GM19193 (cell line): ENCODE results near the gene OPHN1.

Experiments
- POLR2A ChIP-seq: IDR thresholded peaks from 4 replicates; pipeline ENCODE4 v1.6.1; 2011; ENCODE audit not compliant: insufficient read depth, insufficient read length; ENCODE audit errors: extremely low read depth

The OPHN1 gene

DNA sequence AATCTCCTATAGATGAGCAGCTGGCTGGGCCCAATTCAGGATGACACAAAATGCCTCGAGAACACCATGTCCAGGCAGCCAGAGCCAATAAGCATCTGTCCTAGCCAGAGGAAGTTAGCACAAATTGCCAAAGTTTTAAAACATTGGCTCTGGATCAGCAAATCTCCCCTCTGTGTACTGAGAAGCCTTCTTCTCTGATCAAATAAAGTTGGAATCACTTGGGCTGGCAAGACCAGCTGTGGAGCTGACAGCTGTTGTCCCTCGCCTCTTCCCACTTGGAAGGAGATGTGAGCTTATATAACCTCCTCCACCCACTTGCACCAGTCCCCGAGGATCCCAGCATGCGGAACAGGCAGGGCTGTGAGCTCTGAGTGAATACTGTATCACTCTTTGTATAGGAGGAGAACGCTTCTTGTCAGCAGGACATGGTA is 183.9 kb downstream of the OPHN1 start:
- TF ChIP-seq POLR2A: no peak

DNA sequence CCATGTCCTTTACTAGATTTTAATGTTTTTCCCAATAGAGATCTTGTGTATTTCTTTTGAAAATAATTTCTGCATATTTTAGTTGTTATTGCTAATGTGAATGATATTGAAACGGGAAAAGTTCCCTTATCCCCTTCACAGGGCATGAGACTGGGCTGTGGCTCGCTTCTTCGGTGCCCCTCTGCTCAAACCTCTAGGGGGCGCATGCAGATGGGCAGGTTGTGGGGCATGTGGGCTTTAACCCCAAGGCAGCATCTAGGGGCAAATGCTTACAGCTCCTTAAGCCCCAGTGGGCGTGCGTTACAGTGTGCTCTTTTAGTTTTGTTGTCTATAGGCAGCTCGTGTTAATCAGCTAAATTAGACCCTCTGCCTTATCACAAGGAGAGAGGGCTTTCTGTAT is 194.7 kb downstream of the OPHN1 start:
- no peak for TF ChIP-seq POLR2A

DNA sequence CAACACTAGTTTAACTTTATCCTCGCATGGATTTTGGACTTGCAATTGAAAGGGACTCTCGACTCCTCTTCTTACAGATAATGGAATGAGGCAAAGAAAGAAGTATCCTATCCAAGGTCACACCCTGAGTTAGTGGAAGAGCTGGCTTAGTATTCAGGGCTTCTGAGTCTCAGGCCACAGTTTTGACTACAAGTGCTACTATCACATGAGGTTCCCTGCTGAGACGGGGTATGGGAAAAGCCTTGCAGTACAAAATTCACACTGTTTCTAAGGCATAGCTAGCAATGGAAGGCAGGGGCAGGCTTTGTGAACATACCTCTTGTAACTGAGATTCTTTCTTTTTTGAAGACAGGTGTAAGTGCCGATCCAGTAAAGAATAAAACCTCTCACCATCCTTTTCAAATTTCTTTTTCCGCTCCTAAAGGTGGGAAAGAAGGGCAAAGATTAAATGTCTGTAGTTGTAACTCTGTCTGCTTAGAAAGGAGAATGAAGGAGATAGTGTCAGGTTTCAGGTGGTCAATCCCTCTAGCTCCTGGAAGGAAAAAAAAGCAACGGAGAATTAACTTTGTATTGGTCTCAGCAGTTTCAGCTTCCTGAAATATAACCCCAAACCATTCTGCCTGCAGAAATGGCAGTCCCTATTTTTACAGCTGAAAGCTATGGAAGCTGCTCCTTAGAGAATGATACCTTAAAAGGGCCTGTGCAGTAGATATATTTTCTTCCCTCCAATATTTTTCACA is 199.0 kb downstream of the OPHN1 start:
- TF ChIP-seq POLR2A: no peak

DNA sequence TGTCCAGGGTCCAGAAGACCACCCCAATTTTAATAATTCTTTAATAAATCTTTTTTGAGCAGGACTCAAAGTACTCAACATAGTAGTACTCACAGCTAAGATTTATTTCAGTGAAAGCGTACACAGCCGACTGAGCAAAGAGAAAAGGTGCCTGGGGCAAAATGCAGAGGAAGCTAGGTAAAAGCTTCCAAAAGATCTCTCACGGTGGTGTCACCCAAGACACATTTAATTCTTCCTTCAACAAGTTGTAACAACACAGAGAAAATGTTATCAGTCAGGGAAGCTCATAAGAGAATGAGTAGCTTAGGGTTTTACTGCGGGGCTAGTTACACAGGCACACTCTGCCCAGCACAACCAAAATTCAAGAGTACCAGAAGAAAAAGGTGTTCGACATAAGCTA is 201.1 kb downstream of the OPHN1 start:
- no peak for TF ChIP-seq POLR2A

DNA sequence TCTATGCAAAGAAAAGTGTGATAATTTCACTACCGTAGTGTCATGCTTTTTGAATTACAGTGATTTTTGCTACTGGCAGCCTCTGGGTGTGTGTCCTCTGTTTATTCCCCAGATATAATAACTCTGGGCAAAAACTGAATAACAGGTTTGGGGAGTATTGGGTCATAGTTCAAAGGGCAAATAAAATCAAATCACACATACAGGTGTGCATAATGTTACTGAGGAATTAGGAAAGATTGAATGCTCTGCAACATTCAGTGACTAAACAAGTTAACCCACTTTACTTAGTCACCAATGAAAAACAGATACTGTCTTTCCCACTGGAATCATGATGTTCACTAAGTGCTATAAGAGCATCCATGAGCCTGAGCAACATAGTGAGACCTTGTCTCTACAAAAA is 224.3 kb downstream of the OPHN1 start:
- no peak for TF ChIP-seq POLR2A

DNA sequence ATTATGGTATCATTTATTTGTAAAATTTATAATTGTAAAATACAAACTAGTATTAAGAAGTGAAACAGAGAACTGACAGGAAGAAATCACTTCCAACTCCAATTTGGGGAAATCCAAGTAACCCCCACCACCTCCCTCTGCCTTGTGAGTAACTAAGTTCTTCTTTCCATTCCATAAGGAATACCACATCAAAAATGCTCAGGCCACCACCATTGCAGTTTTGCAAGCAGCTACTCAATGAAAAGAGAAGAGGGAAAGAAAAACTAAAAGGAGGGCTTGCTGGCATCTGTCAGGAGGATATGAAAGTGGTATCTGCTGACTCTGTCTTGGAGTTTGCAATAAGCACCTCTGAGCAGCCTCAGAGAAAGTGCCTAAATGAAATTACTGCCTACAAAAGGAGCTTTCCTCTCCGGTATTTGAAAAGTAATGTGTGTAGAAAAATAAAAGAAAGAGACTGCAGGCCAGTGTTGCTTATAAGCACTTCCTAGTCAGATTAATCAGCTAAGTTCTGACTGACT is 228.7 kb downstream of the OPHN1 start:
- no peak for TF ChIP-seq POLR2A

DNA sequence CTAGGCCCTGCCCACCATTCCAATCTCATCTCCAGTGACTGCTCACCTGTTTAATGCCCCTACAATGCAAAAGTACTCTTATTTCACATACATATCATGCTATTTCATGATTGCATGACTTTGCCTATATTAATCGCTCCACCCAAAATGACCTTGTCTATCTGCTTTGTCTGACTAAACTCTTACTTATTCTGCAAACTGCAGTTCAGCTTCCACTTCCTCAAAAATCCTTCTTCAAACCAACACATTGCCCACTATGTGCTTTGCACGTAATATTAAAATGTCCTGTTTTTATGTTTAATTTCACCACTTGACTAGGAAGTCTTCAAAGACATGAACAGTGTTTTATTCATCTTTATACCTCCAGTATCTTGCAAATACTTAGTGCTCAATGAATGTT is 229.6 kb downstream of the OPHN1 start:
- no peak for TF ChIP-seq POLR2A

DNA sequence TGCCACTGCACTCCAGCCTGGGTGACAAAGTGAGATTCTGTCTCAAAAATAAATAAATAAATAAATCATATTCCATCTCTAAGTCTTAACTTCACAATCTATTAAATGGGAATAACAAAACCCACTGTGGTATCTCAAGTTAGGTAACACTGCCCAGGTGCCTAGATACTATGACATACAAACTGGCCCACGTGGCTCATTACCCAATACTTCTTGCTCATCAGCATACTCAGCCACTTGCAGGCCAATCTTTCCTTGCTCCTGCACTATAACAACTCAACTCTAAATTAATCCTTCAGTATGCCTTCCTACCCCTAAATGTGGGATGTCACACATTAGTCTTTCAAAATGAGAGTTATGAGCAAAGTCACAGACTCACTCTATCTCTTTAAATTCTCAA is 230.1 kb downstream of the OPHN1 start:
- TF ChIP-seq POLR2A: no peak

DNA sequence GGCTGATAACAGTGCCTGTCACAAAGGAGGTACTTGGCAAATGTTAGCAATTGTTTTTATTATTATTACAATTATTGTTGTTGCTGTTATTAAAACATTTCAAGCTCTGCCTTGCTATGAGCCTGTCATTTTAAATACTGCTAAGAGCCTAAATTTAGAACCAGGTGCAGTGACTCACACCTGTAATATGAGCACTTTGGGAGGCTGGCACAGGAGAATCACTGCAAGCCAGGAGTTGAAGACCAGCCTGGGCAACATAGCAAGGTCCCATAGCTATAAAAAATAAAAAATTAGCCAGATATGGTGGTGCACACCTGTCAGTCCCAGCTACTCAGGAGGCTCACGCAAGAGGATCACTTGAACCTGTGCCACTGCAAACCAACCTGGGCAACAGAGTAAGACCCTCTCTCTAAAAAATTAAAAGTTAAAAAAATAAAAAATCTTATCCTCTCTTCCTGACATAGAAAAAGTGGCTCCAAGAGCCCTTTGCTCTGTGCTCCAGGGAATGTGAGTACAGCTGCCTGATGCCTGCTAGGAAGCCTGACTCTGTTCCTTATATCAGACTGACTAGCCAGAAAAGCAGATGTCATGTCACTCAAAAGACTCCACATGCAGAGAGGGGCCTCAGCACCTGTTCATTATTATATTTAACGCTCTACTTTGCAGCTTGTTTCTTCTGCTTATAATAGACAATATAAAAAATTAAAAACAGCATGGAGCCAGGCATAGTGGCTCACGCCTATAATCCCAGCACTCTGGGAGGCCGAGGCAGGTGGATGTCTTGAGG is 234.0 kb downstream of the OPHN1 start:
- TF ChIP-seq POLR2A: no peak

DNA sequence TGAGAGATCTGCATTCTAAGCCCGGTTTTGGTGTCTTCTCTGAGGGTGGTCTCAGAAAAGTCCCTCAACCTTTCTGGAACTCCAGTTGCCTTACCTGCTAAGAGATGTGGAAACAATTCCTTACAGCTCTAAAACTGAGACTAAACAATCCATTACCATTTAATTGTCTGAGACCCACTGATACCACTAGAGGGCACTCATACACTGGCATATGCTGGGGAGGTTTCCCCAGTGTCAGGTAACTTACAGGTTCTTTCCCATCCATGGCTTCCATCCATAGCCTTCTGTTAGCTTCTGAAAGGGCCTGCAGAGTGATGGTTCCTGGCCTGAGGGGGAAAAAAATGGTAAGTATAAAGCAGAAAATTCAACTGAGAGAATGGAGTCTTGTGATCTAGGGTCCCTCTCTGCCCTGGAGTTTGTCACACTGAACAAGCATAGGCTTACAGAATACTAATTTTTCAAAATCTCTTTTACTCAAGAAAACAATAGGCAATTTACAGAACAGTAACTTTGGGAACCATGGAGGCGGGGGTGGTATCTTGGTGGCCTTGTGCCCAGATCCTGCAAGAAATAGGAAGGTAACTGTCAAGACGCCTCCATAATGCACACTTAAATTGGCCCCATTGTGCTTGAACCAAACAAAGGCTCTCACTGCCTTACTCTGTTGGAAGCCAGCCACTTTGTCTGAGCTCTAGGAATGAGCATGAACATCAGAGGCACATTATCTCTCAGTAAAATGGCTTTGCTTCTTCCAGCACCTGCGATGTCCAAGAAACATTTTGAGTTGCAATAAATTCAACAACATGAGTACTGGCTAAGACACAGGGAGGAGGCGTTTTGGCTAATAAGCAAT is 236.1 kb downstream of the OPHN1 start:
- TF ChIP-seq POLR2A: no peak

DNA sequence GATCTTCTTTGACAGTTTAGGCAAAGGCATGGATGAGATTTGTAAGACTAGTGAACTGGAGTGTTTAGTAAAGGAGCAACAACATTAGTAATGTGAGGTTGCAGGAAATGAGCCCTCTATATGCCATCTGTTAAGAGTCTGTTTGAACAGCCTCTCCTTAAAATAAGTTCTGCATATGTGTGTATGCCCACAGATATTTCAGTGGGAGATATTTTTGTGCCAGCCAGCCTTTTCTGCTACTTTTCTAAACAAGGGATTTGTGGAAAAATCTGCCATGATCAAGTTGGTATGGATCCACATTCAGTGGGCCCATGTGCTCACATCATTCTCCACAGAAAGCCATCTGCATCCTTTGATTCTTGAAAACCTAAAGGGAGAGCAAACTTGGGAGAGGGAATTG is 237.7 kb downstream of the OPHN1 start:
- no peak for TF ChIP-seq POLR2A

DNA sequence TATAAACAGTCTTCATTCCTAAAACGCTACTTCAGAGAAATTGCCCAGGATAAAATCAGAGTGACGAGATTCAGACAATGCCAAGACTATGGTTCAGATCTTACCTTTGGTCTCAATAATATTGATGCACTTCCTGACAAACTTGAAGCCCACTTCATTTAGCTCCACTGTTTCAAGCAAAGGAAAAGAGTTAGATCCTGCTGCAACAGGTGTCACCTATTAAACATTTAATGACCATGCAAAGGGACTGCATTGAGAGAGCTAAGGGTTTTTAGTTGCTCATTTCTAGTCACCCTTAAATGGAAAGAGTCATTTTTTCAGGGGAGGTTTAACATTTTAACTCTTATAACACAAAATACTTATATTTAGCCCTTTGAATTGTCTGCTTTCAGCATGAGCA is 239.5 kb downstream of the OPHN1 start:
- no peak for TF ChIP-seq POLR2A

DNA sequence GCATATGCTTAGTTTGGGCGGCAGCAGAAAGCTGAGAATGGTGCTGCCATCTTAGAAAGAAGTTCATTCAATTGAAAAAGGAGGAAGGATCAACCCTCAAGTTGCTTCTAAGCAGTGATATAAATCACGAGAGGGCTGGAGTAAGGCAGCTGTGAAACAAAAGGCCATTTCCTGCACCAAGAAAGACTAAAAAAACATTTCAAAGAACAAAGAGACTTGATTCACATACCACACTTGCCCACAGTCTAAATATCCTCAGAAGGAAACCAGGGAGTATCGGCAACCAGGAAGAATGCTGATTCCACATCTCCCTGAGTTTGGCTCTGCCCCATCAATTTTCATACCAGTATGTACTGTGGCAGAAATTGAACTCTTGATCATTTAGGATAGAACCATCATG is 240.1 kb downstream of the OPHN1 start:
- no peak for TF ChIP-seq POLR2A

DNA sequence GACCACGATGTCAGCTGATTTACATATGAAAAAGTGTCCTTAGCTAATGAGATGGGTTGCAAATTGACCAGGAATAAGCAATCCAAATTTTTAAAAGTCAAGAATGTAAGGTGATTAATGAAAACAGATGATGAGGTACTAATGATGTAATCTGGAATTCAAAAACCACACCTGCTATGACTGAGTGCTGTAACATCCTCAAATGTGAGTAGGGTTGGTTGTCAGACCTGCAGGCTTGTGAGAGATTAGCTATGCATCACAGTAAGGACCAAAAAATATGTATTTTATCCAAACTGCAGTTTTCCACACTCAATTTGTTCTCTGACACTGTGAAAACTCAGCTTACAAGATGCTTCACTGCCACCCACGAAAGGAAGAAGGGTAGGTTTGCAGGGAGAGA is 242.5 kb downstream of the OPHN1 start:
- TF ChIP-seq POLR2A: no peak
